AG09319 (cell line): ENCODE data around the gene KRTAP3-3.

ENCODE experiments used
- DNase-seq: peaks from one replicate; pipeline ENCODE4 v3.0.0-alpha.2; 2010; ENCODE audit warnings: low read depth; ENCODE audit errors: extremely low read depth
- CTCF ChIP-seq: IDR thresholded peaks from 2 replicates; pipeline ENCODE4 v1.5.1; 2011; ENCODE audit warnings: low read depth, mild to moderate bottlenecking, inconsistent platforms, low read length, moderate library complexity

The KRTAP3-3 gene

GRCh38 chr17:40975516-40975915, 18.4 kb downstream of the KRTAP3-3 start:
- DNase-seq, result no peak
- TF ChIP-seq CTCF, result no peak

GRCh38 chr17:40974366-40974765, 19.6 kb downstream of the KRTAP3-3 start:
- no peak for DNase-seq
- no peak for TF ChIP-seq CTCF

- DNase-seq, result no peak
- TF ChIP-seq CTCF, result no peak
Observed at GRCh38 chr17:40967582-40967981, 26.4 kb downstream of the KRTAP3-3 start.

GRCh38 chr17:40966848-40967247, 27.1 kb downstream of the KRTAP3-3 start, which contains the start of gene KRT39:
Gene KRT39, minus strand, starts transcription at chr17:40966948. Its CDS starts 92 bp downstream, at chr17:40966856.
- no peak for TF ChIP-seq CTCF

GRCh38 chr17:40963838-40964237, 30.1 kb downstream of the KRTAP3-3 start:
- TF ChIP-seq CTCF, result peak; percentile 48
- no peak for DNase-seq

More at GRCh38 chr17:40966848-40967247, 27.1 kb downstream of the KRTAP3-3 start, which contains the start of gene KRT39:
- DNase-seq, result no peak

- DNase-seq, result no peak
- no peak for TF ChIP-seq CTCF
Observed at GRCh38 chr17:40962059-40962561, 31.9 kb downstream of the KRTAP3-3 start.

GRCh38 chr17:40961591-40961990, 32.4 kb downstream of the KRTAP3-3 start:
- TF ChIP-seq CTCF, result no peak
- no peak for DNase-seq
